SK-N-SH (cell line): ENCODE results near the gene PDE2A. TPM values are rescaled to one million over a fixed set of nuclear protein-coding genes. Genes with fewer than 3 reads are reported as not detected.
"Not testable (repeated sequence)": the region's sequence is repeated elsewhere in the genome, so short reads cannot be mapped to it uniquely, and the experiment has no call there.

Source experiments
- CTCF ChIA-PET: fragments of 300-600, 350-600 bp; formaldehyde crosslinking; extraction: SDS; loops from one replicate; lab custom pipeline; 2021; lab: Yijun Ruan, JAX
- POLR2A ChIA-PET: fragments of 350-600 bp; sonication (Branson Sonifier 250); formaldehyde crosslinking; extraction: SDS; loops from one replicate; lab custom pipeline; 2020; ENCODE audit warnings: antibody characterized with exemption, inconsistent platforms; lab: Yijun Ruan, JAX
- DNase-seq: peaks from one replicate; pipeline ENCODE4 v3.0.0; 2012
- H2AFZ ChIP-seq: fragments of 200-600 bp; sonication (generic); 2 replicates; pipeline ENCODE4 v1.8.1; 2016; ENCODE audit warnings: antibody characterized with exemption, mild to moderate bottlenecking, low read depth
- H3F3A ChIP-seq: fragments of 200-600 bp; sonication (generic); replicated peaks from 2 replicates; pipeline ENCODE3; 2016; ENCODE audit warnings: antibody characterized with exemption, mild to moderate bottlenecking; ENCODE audit not compliant: insufficient read depth
- H3K27ac ChIP-seq, 2 experiments: fragments of 200-500 bp in 1 of 2; fragments of 200-600 bp in 1 of 2; sonication (Bioruptor generic) in 1 of 2; sonication (generic), shearing (Covaris generic) in 1 of 2; 2 replicates each; pipeline versions ENCODE4 v1.5.1 to v1.6.1; 2014 to 2016; ENCODE audit warnings: low read depth in 2 of 2, inconsistent platforms in 1 of 2, low read length in 1 of 2, mild to moderate bottlenecking in 1 of 2, mixed read lengths in 1 of 2
- H3K27me3 ChIP-seq: fragments of 200-600 bp; sonication (generic), shearing (Covaris generic); 2 replicates; pipeline ENCODE4 v1.6.1; 2016; ENCODE audit warnings: mixed run types; ENCODE audit not compliant: insufficient read depth
- H3K36me3 ChIP-seq, 2 experiments: fragments of 200-500 bp in 1 of 2; fragments of 200-600 bp in 1 of 2; sonication (Bioruptor generic) in 1 of 2; sonication (generic) in 1 of 2; replicated peaks in 1 of 2; 2 replicates each; pipeline versions ENCODE3 to v1.5.1; 2014 to 2016; ENCODE audit warnings: low read length in 1 of 2, mild to moderate bottlenecking in 1 of 2; ENCODE audit not compliant: insufficient read depth in 2 of 2, control insufficient read depth in 1 of 2
- H3K4me1 ChIP-seq, 2 experiments: fragments of 200-500 bp in 1 of 2; fragments of 200-600 bp in 1 of 2; sonication (Bioruptor generic) in 1 of 2; sonication (generic), shearing (Covaris generic) in 1 of 2; 2 replicates each; pipeline versions ENCODE4 v1.5.1 to v1.6.1; 2014 to 2016; ENCODE audit warnings: low read depth in 1 of 2, low read length in 1 of 2, mixed run types in 1 of 2; ENCODE audit not compliant: insufficient read depth in 2 of 2, control insufficient read depth in 1 of 2
- H3K4me2 ChIP-seq: fragments of 200-600 bp; sonication (generic), shearing (Covaris generic); 2 replicates; pipeline ENCODE4 v1.6.1; 2017; ENCODE audit warnings: mixed run types
- H3K4me3 ChIP-seq, 2 experiments: fragments of 200-500 bp in 1 of 2; fragments of 200-600 bp in 1 of 2; sonication (Bioruptor generic) in 1 of 2; sonication (generic), shearing (Covaris generic) in 1 of 2; 2 replicates each; pipeline versions ENCODE4 v1.5.1 to v1.8.1; 2014 to 2016; ENCODE audit warnings: low read depth in 2 of 2, inconsistent platforms in 1 of 2, low read length in 1 of 2, mild to moderate bottlenecking in 1 of 2, mixed read lengths in 1 of 2, moderate library complexity in 1 of 2
- H3K79me2 ChIP-seq: fragments of 200-600 bp; sonication (generic); 2 replicates; pipeline ENCODE4 v1.8.1; 2017; ENCODE audit warnings: mild to moderate bottlenecking; ENCODE audit not compliant: insufficient read depth
- H3K9ac ChIP-seq: fragments of 200-600 bp; sonication (generic); 2 replicates; pipeline ENCODE4 v1.6.1; 2017; ENCODE audit warnings: mixed run types
- H3K9me2 ChIP-seq: fragments of 200-600 bp; sonication (generic); 2 replicates; pipeline ENCODE4 v1.6.1; 2017; ENCODE audit warnings: mixed run types
- H3K9me3 ChIP-seq: fragments of 200-600 bp; sonication (generic); 2 replicates; pipeline ENCODE4 v1.6.1; 2017; ENCODE audit warnings: mixed run types, mild to moderate bottlenecking, moderate library complexity
- H4K20me1 ChIP-seq: fragments of 200-600 bp; sonication (generic); 2 replicates; pipeline ENCODE4 v1.6.1; 2017; ENCODE audit warnings: mild to moderate bottlenecking, mixed run types; ENCODE audit not compliant: insufficient read depth
- CHD2 ChIP-seq: fragments of 150-350 bp; IDR thresholded peaks from 2 replicates; pipeline ENCODE4 v1.6.1; 2018; ENCODE audit warnings: low read length; ENCODE audit not compliant: partially characterized antibody
- EP300 ChIP-seq, 2 experiments: IDR thresholded peaks; 2 replicates each; pipeline versions ENCODE4 v1.4.0 to v1.6.1; 2012; ENCODE audit warnings: borderline replicate concordance in 1 of 2, low read depth in 1 of 2, low read length in 1 of 2
- FOSL2 ChIP-seq: IDR thresholded peaks from 2 replicates; pipeline ENCODE4 v1.4.0; 2012; ENCODE audit warnings: low read depth, mild to moderate bottlenecking, moderate library complexity, borderline replicate concordance
- GATA2 ChIP-seq: sonication (generic); formaldehyde crosslinking; IDR thresholded peaks from 2 replicates; pipeline ENCODE4 v1.5.0; 2020; ENCODE audit warnings: mild to moderate bottlenecking, missing genetic modification reagents
- JUND ChIP-seq: IDR thresholded peaks from 2 replicates; pipeline ENCODE4 v1.4.0; 2012
- MXI1 ChIP-seq: IDR thresholded peaks from 2 replicates; pipeline ENCODE4 v1.6.1; 2012; ENCODE audit warnings: mild to moderate bottlenecking, low read depth, low read length, improper control_type of control experiment
- PBX3 ChIP-seq: IDR thresholded peaks from 2 replicates; pipeline ENCODE4; 2012
- POLR2AphosphoS5 ChIP-seq: IDR thresholded peaks from 2 replicates; pipeline ENCODE4 v1.6.1; 2012; ENCODE audit warnings: low read depth, low read length
- RAD21 ChIP-seq: IDR thresholded peaks from 2 replicates; pipeline ENCODE4 v1.6.1; 2012; ENCODE audit warnings: mild to moderate bottlenecking, low read length
- SMC3 ChIP-seq: IDR thresholded peaks from 2 replicates; pipeline ENCODE4 v1.6.1; 2012; ENCODE audit warnings: low read depth, low read length, improper control_type of control experiment
- TCF12 ChIP-seq: IDR thresholded peaks from 2 replicates; pipeline ENCODE4 v1.4.0; 2012
- WGBS: methylation state at CpG from one replicate; pipeline ENCODE4 v1.1.6; 2017; ENCODE audit warnings: low lambda C conversion rate; 5-methylcytosine and 5-hydroxymethylcytosine counted together
- polyA plus RNA-seq, 3 experiments: library from polyadenylated mRNA; depleted of rRNA; stranded (reverse); fragments of >200 nt; gene quantifications; 2 replicates each; pipeline ENCODE4 v1.2.3, GENCODE V29; 2012

Gene PDE2A
- polyA plus RNA-seq, 1 of the 3 experiments (the other 2 are of a cell fraction): 0.43 TPM

DNA sequence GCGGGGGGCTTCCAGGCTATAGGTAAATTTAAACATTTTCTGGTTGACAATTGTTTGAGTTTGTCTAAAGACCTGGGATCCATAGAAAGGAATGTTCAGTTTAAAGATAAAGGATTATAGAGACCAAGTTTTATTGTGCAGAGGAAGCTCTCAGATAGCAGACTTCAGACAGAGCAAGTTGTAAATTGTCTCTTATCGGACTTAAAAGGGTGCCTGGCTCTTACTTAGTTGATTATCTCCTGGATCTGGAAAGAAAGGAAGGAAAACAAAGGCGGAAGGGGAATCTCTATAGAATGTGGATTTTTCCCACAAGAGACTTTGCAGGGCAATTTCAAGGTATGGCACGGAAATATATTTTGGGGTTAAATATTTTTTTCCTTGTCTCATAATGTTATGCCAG, 101.7 kb downstream of the PDE2A start:
- 0 out of 2 replicates have a peak, but pooled peaks have one; percentile 19 for TF ChIP-seq GATA2 (CRISPR knock-in tag)
- H3K4me3 ChIP-seq, H3K4me2 ChIP-seq, H4K20me1 ChIP-seq, H3K4me1 ChIP-seq, H3K9me2 ChIP-seq, H3K27ac ChIP-seq, H3K27me3 ChIP-seq, H3K9me3 ChIP-seq, H3K79me2 ChIP-seq, H2AFZ ChIP-seq, H3F3A ChIP-seq, H3K36me3 ChIP-seq, H3K9ac ChIP-seq, POLR2A ChIA-PET, DNase-seq: not testable (repeated sequence)
- CTCF ChIA-PET: interaction anchor here (1.4 to 11.7 kb wide), 4 partner anchors 16 to 95 kb away, joined by 3 to 267 read pairs (median 10); no protein-coding TSS in a partner anchor
- WGBS: 66% methylated on average over 4 of the region's 4 CpGs

GRCh38 chr11:72570893-72571661, 103.1 kb downstream of the PDE2A start:
- CTCF ChIA-PET: interaction anchor here (1.6 to 11.7 kb wide), 2 partner anchors 20 to 94 kb away, joined by 4 to 267 read pairs; no protein-coding TSS in a partner anchor
- Histone ChIP-seq H2AFZ (no peak overlapping the region), H3K4me1 (no peaks in the 10 kb centered on the region; a peak in 3 of 4 replicates), H3F3A (no peaks in the 10 kb centered on the region), H3K27ac (no peak overlapping the region), H3K4me3 (no peak overlapping the region), H3K27me3 (no peaks in the 10 kb centered on the region), H3K9me3 (no peaks in the 10 kb centered on the region), H3K9ac (no peak overlapping the region), H3K9me2 (no peaks in the 10 kb centered on the region), H3K36me3 (no peaks in the 10 kb centered on the region), H3K4me2 (no peak overlapping the region), H4K20me1 (no peaks in the 10 kb centered on the region), H3K79me2 (no peaks in the 10 kb centered on the region)
- TF ChIP-seq EP300 (IDR thresholded peaks at IDR 0.05; ENCODE audit: borderline replicate concordance in 1 of 2, low read depth in 1 of 2, low read length in 1 of 2) (no peak), TCF12 (no peak), RAD21 (no peak), MXI1 (no peak), POLR2AphosphoS5 (no peak)
- 63% methylated on average over 9 of the region's 10 CpGs for whole genome bisulfite sequencing
- no peak for DNase-seq
- POLR2A ChIA-PET: no interaction called here

DNA sequence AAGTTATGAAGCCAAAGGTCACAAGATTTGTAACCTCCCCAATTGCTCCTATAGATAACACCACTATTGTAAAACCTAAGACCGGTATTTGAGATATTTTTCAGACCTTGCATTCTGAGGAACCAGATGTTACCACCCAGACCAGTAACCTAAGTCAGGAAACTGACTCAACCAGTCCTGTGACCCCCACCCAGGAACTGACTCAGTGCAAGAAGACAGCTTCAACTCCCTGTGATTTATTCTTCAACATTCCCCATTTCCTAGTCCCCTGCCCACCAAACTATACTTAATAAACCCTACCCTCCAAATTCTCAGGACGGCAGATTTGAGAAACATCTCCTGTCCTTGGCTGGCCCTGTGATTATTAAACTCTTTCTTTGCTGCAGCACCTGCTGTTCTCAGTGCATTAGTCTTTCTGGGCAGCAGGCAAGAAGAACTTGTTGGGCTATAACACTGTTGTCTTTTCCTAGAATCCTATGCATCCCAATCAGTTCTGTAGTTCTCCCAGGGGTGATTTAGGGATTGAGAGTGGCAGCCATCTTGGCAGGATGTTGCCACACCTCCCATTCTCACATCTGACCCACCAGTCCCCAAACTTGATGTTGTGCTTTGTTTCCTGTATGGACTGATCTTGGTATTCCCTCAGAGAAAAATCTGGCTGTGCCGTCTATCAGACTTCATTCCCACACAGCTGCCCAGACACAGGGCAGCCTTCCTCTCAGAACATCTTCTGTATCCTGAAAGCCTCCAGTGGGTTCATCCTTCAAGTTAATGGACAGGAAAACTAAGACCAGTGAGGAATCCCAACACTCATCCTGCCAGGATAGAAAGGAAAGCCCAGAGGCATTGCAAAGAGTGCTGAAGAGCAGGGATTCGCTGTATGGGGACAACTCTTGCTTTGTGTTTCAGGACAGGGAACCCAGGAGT, 104.0 kb downstream of the PDE2A start:
- no peaks in the 10 kb centered on the region for H3K36me3 ChIP-seq
- H3K9me2 ChIP-seq: no peaks in the 10 kb centered on the region
- no peaks in the 10 kb centered on the region for H3F3A ChIP-seq
- WGBS: 49% methylated on average over 4 of the region's 4 CpGs
- 0 out of 2 replicates have a peak overlapping the region, but pooled peaks have one; percentile 48 for H2AFZ ChIP-seq
- no peaks in the 10 kb centered on the region for H3K79me2 ChIP-seq
- TF ChIP-seq PBX3 (0 out of 2 replicates have a peak, but pooled peaks have one; percentile 20), RAD21 (no peak), JUND (no peak), CHD2 (no peak), EP300 (IDR thresholded peaks at IDR 0.05; ENCODE audit: borderline replicate concordance in 1 of 2, low read depth in 1 of 2, low read length in 1 of 2) (no peak), FOSL2 (no peak), SMC3 (no peak)
- H3K4me2 ChIP-seq: 0 out of 2 replicates have a peak overlapping the region, but pooled peaks have one; percentile 16
- no peak overlapping the region for H3K4me3 ChIP-seq
- ChIA-PET POLR2A (no interaction called here), CTCF (interaction anchor here (11.7 kb wide), 1 partner anchor 93 kb away, joined by 267 read pairs; no protein-coding TSS in a partner anchor)
- no peaks in the 10 kb centered on the region for H4K20me1 ChIP-seq
- no peak for DNase-seq
- no peaks in the 10 kb centered on the region; a peak in 3 of 4 replicates for H3K4me1 ChIP-seq
- H3K27ac ChIP-seq: no peak overlapping the region
- H3K9ac ChIP-seq: no peak overlapping the region
- H3K27me3 ChIP-seq: no peaks in the 10 kb centered on the region
- no peaks in the 10 kb centered on the region for H3K9me3 ChIP-seq
